Progenitor cell of endocrine pancreas (in vitro differentiated cells): ENCODE results near the gene ANO2. TPM values are rescaled to one million over a fixed set of nuclear protein-coding genes. Genes with fewer than 3 reads are reported as not detected.

Experiments used
- DNase-seq: peaks from one replicate; pipeline ENCODE4 v3.0.0; 2021; ENCODE audit warnings: low spot score; ENCODE audit not compliant: unreplicated experiment
- H3K27ac Mint-ChIP-seq: 2 replicates; pipeline ENCODE4 v1.8.0; 2021; ENCODE audit warnings: mild to moderate bottlenecking, moderate library complexity, mixed read lengths
- H3K27me3 Mint-ChIP-seq: 2 replicates; pipeline ENCODE4 v1.8.0; 2021; ENCODE audit warnings: mixed read lengths
- H3K36me3 Mint-ChIP-seq: 2 replicates; pipeline ENCODE4 v1.8.0; 2022; ENCODE audit warnings: mixed read lengths; ENCODE audit not compliant: insufficient read depth
- H3K4me1 Mint-ChIP-seq: 2 replicates; pipeline ENCODE4 v1.8.0; 2021; ENCODE audit warnings: low read depth, mixed read lengths
- H3K4me3 Mint-ChIP-seq: 2 replicates; pipeline ENCODE4 v1.8.0; 2021; ENCODE audit warnings: low read depth, mild to moderate bottlenecking, moderate library complexity, mixed read lengths
- H3K9me3 Mint-ChIP-seq: 2 replicates; pipeline ENCODE4 v1.8.0; 2021; ENCODE audit warnings: low read depth, mixed read lengths
- total RNA-seq: library from RNA; stranded (reverse); gene quantifications from 2 replicates; pipeline ENCODE4 v1.2.1, GENCODE V29; 2021
- TF ChIP-seq, protein P1 (sequence below): fragments of 200-600 bp; sonication (generic); IDR thresholded peaks from one replicate; pipeline ENCODE4 v1.5.0; 2021; ENCODE audit warnings: antibody characterized with exemption, mild to moderate bottlenecking; ENCODE audit not compliant: unreplicated experiment

The ANO2 gene
- total RNA-seq, 1 donor from 2014 or later = 2.8 TPM

DNA sequence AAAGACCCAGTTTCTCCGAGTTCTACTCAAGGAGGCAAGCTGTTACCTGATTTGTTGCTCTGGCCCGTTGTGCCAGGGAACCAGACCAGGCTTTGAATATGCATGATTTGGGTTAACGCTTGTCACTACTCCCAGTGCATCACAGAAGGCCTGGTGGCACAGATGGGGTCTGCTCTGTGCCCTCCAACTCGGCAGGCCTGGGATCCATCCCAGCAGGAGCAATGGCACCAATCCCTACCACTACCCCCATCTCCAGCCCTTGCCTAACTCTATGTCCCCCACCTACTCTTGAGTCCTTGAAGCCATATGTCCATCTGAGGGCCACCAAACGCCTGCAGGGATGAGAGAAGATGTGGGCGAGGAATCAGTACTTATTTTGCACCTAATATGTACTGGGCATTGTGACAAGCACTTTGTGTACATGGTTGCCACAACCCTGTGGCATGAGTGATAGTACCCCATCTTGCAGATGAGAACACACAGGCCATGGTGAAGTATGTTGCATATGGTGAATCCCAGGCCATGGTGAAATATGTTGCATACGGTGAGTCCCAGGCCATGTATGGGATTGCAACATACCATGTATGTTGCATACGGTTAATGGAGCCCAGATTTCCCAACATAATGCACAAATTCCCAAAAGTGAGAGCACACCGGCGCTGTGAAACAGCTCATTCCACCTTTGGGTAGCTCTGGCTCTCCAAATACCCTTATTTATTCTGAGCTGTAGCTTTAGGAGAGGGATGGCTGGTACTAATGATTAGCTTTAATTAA, 410.4 kb downstream of the ANO2 start:
- Mint-ChIP-seq H3K4me1 (peaks cover 5% of the 10 kb centered on the region), H3K27me3 (peaks cover 27% of the 10 kb centered on the region), H3K36me3 (no peaks in the 10 kb centered on the region), H3K4me3 (no peak overlapping the region), H3K9me3 (no peaks in the 10 kb centered on the region), H3K27ac (no peak overlapping the region)
- no peak for DNase-seq
- TF ChIP-seq, protein P1, sequence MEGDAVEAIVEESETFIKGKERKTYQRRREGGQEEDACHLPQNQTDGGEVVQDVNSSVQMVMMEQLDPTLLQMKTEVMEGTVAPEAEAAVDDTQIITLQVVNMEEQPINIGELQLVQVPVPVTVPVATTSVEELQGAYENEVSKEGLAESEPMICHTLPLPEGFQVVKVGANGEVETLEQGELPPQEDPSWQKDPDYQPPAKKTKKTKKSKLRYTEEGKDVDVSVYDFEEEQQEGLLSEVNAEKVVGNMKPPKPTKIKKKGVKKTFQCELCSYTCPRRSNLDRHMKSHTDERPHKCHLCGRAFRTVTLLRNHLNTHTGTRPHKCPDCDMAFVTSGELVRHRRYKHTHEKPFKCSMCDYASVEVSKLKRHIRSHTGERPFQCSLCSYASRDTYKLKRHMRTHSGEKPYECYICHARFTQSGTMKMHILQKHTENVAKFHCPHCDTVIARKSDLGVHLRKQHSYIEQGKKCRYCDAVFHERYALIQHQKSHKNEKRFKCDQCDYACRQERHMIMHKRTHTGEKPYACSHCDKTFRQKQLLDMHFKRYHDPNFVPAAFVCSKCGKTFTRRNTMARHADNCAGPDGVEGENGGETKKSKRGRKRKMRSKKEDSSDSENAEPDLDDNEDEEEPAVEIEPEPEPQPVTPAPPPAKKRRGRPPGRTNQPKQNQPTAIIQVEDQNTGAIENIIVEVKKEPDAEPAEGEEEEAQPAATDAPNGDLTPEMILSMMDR = no peak

- no peak overlapping the region for H3K4me3 Mint-ChIP-seq
- H3K27me3 Mint-ChIP-seq = peaks cover 17% of the 10 kb centered on the region
- TF ChIP-seq, protein P1 = no peak
- H3K36me3 Mint-ChIP-seq = no peaks in the 10 kb centered on the region
- H3K9me3 Mint-ChIP-seq = no peaks in the 10 kb centered on the region
- H3K27ac Mint-ChIP-seq = no peak overlapping the region
- H3K4me1 Mint-ChIP-seq = peaks cover 5% of the 10 kb centered on the region
- DNase-seq = no peak
Observed at GRCh38 chr12:5533368-5533767, 411.7 kb downstream of the ANO2 start.

GRCh38 chr12:5525783-5526367, 419.2 kb downstream of the ANO2 start:
- no peak overlapping the region for H3K27ac Mint-ChIP-seq
- H3K9me3 Mint-ChIP-seq = no peaks in the 10 kb centered on the region
- H3K27me3 Mint-ChIP-seq = peaks cover 17% of the 10 kb centered on the region
- TF ChIP-seq, protein P1 = no peak
- no peak overlapping the region for H3K4me3 Mint-ChIP-seq
- DNase-seq = no peak
- no peaks in the 10 kb centered on the region for H3K4me1 Mint-ChIP-seq
- no peaks in the 10 kb centered on the region for H3K36me3 Mint-ChIP-seq

GRCh38 chr12:5524769-5525436, 420.2 kb downstream of the ANO2 start:
- Mint-ChIP-seq H3K27ac (no peak overlapping the region), H3K4me3 (no peak overlapping the region), H3K27me3 (peaks cover 20% of the 10 kb centered on the region), H3K4me1 (no peaks in the 10 kb centered on the region), H3K9me3 (no peaks in the 10 kb centered on the region), H3K36me3 (no peaks in the 10 kb centered on the region)
- DNase-seq = no peak
- TF ChIP-seq, protein P1 = no peak

DNA sequence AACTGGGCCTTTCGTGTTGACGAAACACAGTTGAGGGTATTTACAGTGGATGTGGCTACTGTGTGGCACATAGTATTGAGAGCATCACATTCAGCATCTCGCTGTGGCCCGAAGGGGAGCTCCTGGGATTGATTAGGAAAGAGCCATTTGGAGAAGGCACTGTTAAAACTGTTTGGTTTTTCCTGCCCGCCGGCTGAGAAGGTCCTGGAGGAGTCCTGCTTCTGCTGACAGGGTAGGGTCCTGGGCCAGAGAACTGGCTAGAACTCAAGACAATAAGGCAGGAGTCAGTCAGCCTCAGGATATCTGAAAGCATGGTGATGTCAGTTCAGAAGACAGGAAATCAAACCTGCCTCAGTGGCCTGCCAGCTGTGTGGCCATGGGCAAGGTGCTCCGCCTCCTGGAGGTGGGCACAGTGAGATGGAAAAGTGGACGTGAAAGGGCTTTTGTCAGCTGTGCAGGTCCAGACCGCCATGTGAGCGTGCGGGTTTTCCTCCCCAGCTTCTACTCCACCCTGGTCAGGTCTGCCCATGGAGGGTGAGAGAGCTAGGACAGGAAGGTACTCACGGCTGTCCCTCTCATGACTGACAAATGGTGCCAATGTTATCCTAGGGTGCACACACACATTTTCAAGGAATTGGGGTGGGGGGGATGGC, 420.8 kb downstream of the ANO2 start:
- TF ChIP-seq, protein P1 = no peak
- no peak overlapping the region for H3K4me3 Mint-ChIP-seq
- no peaks in the 10 kb centered on the region for H3K9me3 Mint-ChIP-seq
- H3K27me3 Mint-ChIP-seq = peaks cover 24% of the 10 kb centered on the region
- no peaks in the 10 kb centered on the region for H3K36me3 Mint-ChIP-seq
- no peaks in the 10 kb centered on the region for H3K4me1 Mint-ChIP-seq
- DNase-seq = no peak
- no peak overlapping the region for H3K27ac Mint-ChIP-seq
